H1 (cell line): ENCODE results near the gene PSME2. TPM values are rescaled to one million over a fixed set of nuclear protein-coding genes. Genes with fewer than 3 reads are reported as not detected.

ENCODE experiments used
- CTCF ChIA-PET: fragments of 300-600 bp; sonication (Branson Sonifier 250); formaldehyde crosslinking; loops from one replicate; lab custom pipeline; 2021; ENCODE audit not compliant: partially characterized antibody; lab: Charles Lee
- POLR2A ChIA-PET: fragments of 300-600 bp; sonication (Branson Sonifier 250); formaldehyde crosslinking; loops from one replicate; lab custom pipeline; 2021; ENCODE audit warnings: inconsistent platforms; ENCODE audit not compliant: partially characterized antibody; lab: Charles Lee
- DNase-seq, 2 experiments: peaks; one replicate each; pipeline versions ENCODE4 v3.0.0 to v3.0.0-alpha.2; 2010 to 2022; ENCODE audit warnings: low spot score in 2 of 2, low read depth in 1 of 2, mixed read lengths in 1 of 2
- FAIRE-seq: peaks from 2 replicates; lab custom pipeline; 2011; peaks lifted over from hg19 to GRCh38; lab: Jason Lieb, UNC
- H2AFZ ChIP-seq: 2 replicates; pipeline ENCODE4 v1.8.1; 2012; ENCODE audit warnings: low read length, inconsistent platforms
- H2AK5ac ChIP-seq: 2 replicates; pipeline ENCODE4 v1.6.1; 2013; ENCODE audit warnings: low read depth, low read length
- H2BK120ac ChIP-seq: replicated peaks from 2 replicates; pipeline ENCODE3; 2013; ENCODE audit warnings: low read depth, low read length, inconsistent platforms
- H2BK12ac ChIP-seq: 2 replicates; pipeline ENCODE4 v1.6.1; 2013; ENCODE audit warnings: low read depth, low read length
- H2BK15ac ChIP-seq: 2 replicates; pipeline ENCODE4 v1.6.1; 2013; ENCODE audit warnings: low read length
- H2BK20ac ChIP-seq: 2 replicates; pipeline ENCODE4 v1.6.1; 2013; ENCODE audit warnings: low read length
- H2BK5ac ChIP-seq: 2 replicates; pipeline ENCODE4 v1.6.1; 2013; ENCODE audit warnings: low read depth, low read length
- H3K14ac ChIP-seq: 2 replicates; pipeline ENCODE4 v1.6.1; 2013; ENCODE audit warnings: inconsistent platforms; ENCODE audit not compliant: insufficient read length
- H3K18ac ChIP-seq: 2 replicates; pipeline ENCODE4 v1.6.1; 2013; ENCODE audit warnings: low read length; ENCODE audit errors: extremely low read depth
- H3K23ac ChIP-seq: 2 replicates; pipeline ENCODE4 v1.6.1; 2013; ENCODE audit warnings: inconsistent platforms; ENCODE audit not compliant: insufficient read length
- H3K23me2 ChIP-seq: 2 replicates; pipeline ENCODE4 v1.6.1; 2013; ENCODE audit warnings: low read depth, low read length
- H3K27ac ChIP-seq: 2 replicates; pipeline ENCODE4 v1.6.1; 2011; ENCODE audit warnings: low read depth, low read length, inconsistent platforms
- H3K27me3 ChIP-seq, 4 experiments: replicated peaks in 1 of 4; 1 replicate in 1 of 4; 2 replicates in 3 of 4; pipeline versions ENCODE4 v1.6.1 to v1.8.1; 2011 to 2013; ENCODE audit warnings: low read length in 3 of 4, mild to moderate bottlenecking in 3 of 4, inconsistent platforms in 2 of 4, mixed read lengths in 2 of 4, moderate library complexity in 1 of 4; ENCODE audit not compliant: control insufficient read depth in 3 of 4, insufficient read depth in 3 of 4; ENCODE audit errors: extremely low read depth in 1 of 4
- H3K36me3 ChIP-seq, 4 experiments: 2 replicates each; pipeline versions ENCODE4 v1.6.1 to v1.8.1; 2011 to 2013; ENCODE audit warnings: mild to moderate bottlenecking in 4 of 4, low read length in 3 of 4, moderate library complexity in 2 of 4, control low read depth in 1 of 4, inconsistent platforms in 1 of 4; ENCODE audit not compliant: insufficient read depth in 4 of 4, control insufficient read depth in 2 of 4
- H3K4ac ChIP-seq: replicated peaks from 2 replicates; pipeline ENCODE3; 2013; ENCODE audit warnings: low read length, low read depth, mixed read lengths, inconsistent platforms; ENCODE audit not compliant: insufficient read length
- H3K4me1 ChIP-seq, 4 experiments: replicated peaks in 1 of 4; 1 replicate in 1 of 4; 2 replicates in 3 of 4; pipeline versions ENCODE4 v1.6.1 to v1.8.1; 2011 to 2013; ENCODE audit warnings: low read length in 3 of 4, inconsistent platforms in 2 of 4, mixed read lengths in 1 of 4; ENCODE audit not compliant: insufficient read depth in 4 of 4, control insufficient read depth in 3 of 4
- H3K4me2 ChIP-seq, 2 experiments: 2 replicates each; pipeline versions ENCODE4 v1.6.1 to v1.8.1; 2011 to 2013; ENCODE audit warnings: low read depth in 2 of 2, low read length in 2 of 2, control low read depth in 1 of 2, inconsistent platforms in 1 of 2, mild to moderate bottlenecking in 1 of 2; ENCODE audit not compliant: insufficient read depth in 1 of 2
- H3K4me3 ChIP-seq, 4 experiments: fragments of 200-600, 300-600 bp in 1 of 4; sonication (generic), shearing (Covaris generic), sonication (Bioruptor Twin) in 1 of 4; 2 replicates each; pipeline versions ENCODE4 v1.5.1 to v1.8.1; 2011 to 2016; ENCODE audit warnings: low read length in 4 of 4, low read depth in 3 of 4, control low read depth in 2 of 4, inconsistent platforms in 2 of 4, mild to moderate bottlenecking in 2 of 4, mixed read lengths in 1 of 4, moderate library complexity in 1 of 4; ENCODE audit not compliant: insufficient read depth in 2 of 4; ENCODE audit errors: extremely low read depth in 1 of 4
- H3K56ac ChIP-seq: replicated peaks from 2 replicates; pipeline ENCODE3; 2013; ENCODE audit warnings: low read depth, mild to moderate bottlenecking, mixed read lengths, low read length, inconsistent platforms; ENCODE audit not compliant: insufficient read length
- H3K79me1 ChIP-seq: 2 replicates; pipeline ENCODE4 v1.6.1; 2013; ENCODE audit warnings: low read depth, low read length, control low read depth
- H3K79me2 ChIP-seq, 2 experiments: 2 replicates each; pipeline versions ENCODE4 v1.6.1 to v1.8.1; 2012 to 2013; ENCODE audit warnings: low read length in 2 of 2, mild to moderate bottlenecking in 2 of 2, inconsistent platforms in 1 of 2; ENCODE audit not compliant: insufficient read depth in 2 of 2, control insufficient read depth in 1 of 2
- H3K9ac ChIP-seq, 4 experiments: replicated peaks in 1 of 4; 1 replicate in 1 of 4; 2 replicates in 3 of 4; pipeline versions ENCODE4 v1.6.1 to v1.8.1; 2011 to 2013; ENCODE audit warnings: low read depth in 3 of 4, low read length in 3 of 4, control low read depth in 2 of 4, mild to moderate bottlenecking in 2 of 4, moderate library complexity in 2 of 4, inconsistent platforms in 1 of 4; ENCODE audit errors: extremely low read depth in 1 of 4
- H3K9me3 ChIP-seq, 2 experiments: 2 replicates each; pipeline versions ENCODE4 v1.6.1 to v1.8.1; 2012 to 2013; ENCODE audit warnings: mild to moderate bottlenecking in 2 of 2, moderate library complexity in 2 of 2, control low read depth in 1 of 2, inconsistent platforms in 1 of 2, low read depth in 1 of 2, low read length in 1 of 2, mixed read lengths in 1 of 2; ENCODE audit not compliant: insufficient read depth in 2 of 2
- H4K20me1 ChIP-seq, 2 experiments: replicated peaks in 1 of 2; 2 replicates each; pipeline versions ENCODE3 to v1.8.1; 2011 to 2013; ENCODE audit warnings: inconsistent platforms in 2 of 2, low read length in 2 of 2, mild to moderate bottlenecking in 1 of 2; ENCODE audit not compliant: insufficient read depth in 2 of 2, control insufficient read depth in 1 of 2
- H4K5ac ChIP-seq: 2 replicates; pipeline ENCODE4 v1.6.1; 2013; ENCODE audit warnings: low read length, low read depth, mixed read lengths, inconsistent platforms; ENCODE audit not compliant: insufficient read length
- H4K8ac ChIP-seq: 2 replicates; pipeline ENCODE4 v1.8.0; 2013; ENCODE audit warnings: mild to moderate bottlenecking, moderate library complexity, low read length, inconsistent platforms; ENCODE audit not compliant: insufficient read depth; ENCODE audit errors: extremely low read depth
- H4K91ac ChIP-seq: replicated peaks from 2 replicates; pipeline ENCODE3; 2013; ENCODE audit warnings: low read length, mixed read lengths, inconsistent platforms; ENCODE audit not compliant: insufficient read length
- ASH2L ChIP-seq: fragments of 200-600, 300-600 bp; sonication (generic); IDR thresholded peaks from one replicate; pipeline ENCODE4 v1.7.1; 2017; ENCODE audit warnings: low read length
- HDAC2 ChIP-seq, 2 experiments: fragments of 300-600 bp in 1 of 2; sonication (generic) in 1 of 2; IDR thresholded peaks; 2 replicates each; pipeline ENCODE4 v1.6.1; 2011 to 2012; ENCODE audit warnings: low read depth in 2 of 2, low read length in 2 of 2, mild to moderate bottlenecking in 2 of 2, moderate library complexity in 2 of 2, borderline replicate concordance in 1 of 2, inconsistent platforms in 1 of 2
- HDAC6 ChIP-seq: IDR thresholded peaks from one replicate; pipeline ENCODE4 v1.7.1; 2012; ENCODE audit warnings: low read depth, mild to moderate bottlenecking, inconsistent platforms, low read length, moderate library complexity
- POLR2A ChIP-seq, 2 experiments: IDR thresholded peaks; 1 replicate in 1 of 2; 2 replicates in 1 of 2; pipeline ENCODE4 v1.6.1; 2011; ENCODE audit warnings: low read depth in 2 of 2, low read length in 2 of 2, mild to moderate bottlenecking in 2 of 2; ENCODE audit errors: control extremely low read depth in 1 of 2
- RBBP5 ChIP-seq: IDR thresholded peaks from 2 replicates; pipeline ENCODE4 v1.7.1; 2012; ENCODE audit warnings: low read depth, mild to moderate bottlenecking, inconsistent platforms, low read length, moderate library complexity, borderline replicate concordance
- RFX5 ChIP-seq: IDR thresholded peaks from 2 replicates; pipeline ENCODE4 v1.6.1; 2011; ENCODE audit warnings: low read depth, low read length, improper control_type of control experiment, borderline replicate concordance
- SAP30 ChIP-seq: fragments of 300-600 bp; sonication (generic); IDR thresholded peaks from 2 replicates; pipeline ENCODE4 v1.7.1; 2012; ENCODE audit warnings: low read length, moderate library complexity, mild to moderate bottlenecking, inconsistent platforms; ENCODE audit not compliant: insufficient read depth, insufficient replicate concordance
- TAF7 ChIP-seq: optimal IDR thresholded peaks from 2 replicates; pipeline ENCODE3; 2011; ENCODE audit warnings: low read depth, mild to moderate bottlenecking, inconsistent platforms, low read length, moderate library complexity, borderline replicate concordance
- USF2 ChIP-seq: IDR thresholded peaks from 2 replicates; pipeline ENCODE4 v1.6.1; 2011; ENCODE audit warnings: low read length, improper control_type of control experiment
- WGBS, 2 experiments: shearing (Covaris generic) in 1 of 2; methylation state at CpG; one replicate each; pipeline versions ENCODE4 v1.1.6 to v1.1.7; 2013 to 2015; ENCODE audit warnings: low lambda C conversion rate in 2 of 2, mixed read lengths in 2 of 2, inconsistent platforms in 1 of 2, low coverage in 1 of 2, missing lambda C conversion rate in 1 of 2; ENCODE audit not compliant: insufficient replicate concordance in 2 of 2, insufficient coverage in 1 of 2, insufficient read length in 1 of 2; ENCODE audit errors: extremely low coverage in 1 of 2, missing lambda C conversion rate in 1 of 2; 5-methylcytosine and 5-hydroxymethylcytosine counted together
- polyA plus RNA-seq, 7 experiments: library from polyadenylated mRNA; depleted of rRNA in 3 of 7; stranded (reverse) in 5 of 7; unstranded in 2 of 7; fragments of >200 nt in 5 of 7; fragments of 200-250 nt in 2 of 7; gene quantifications; 1 replicate in 5 of 7; 2 replicates in 1 of 7; 4 replicates in 1 of 7; pipeline versions ENCODE4 v1.2.1 to v1.2.3, GENCODE V29; 2011 to 2013; ENCODE audit warnings: missing spikeins in 2 of 7, mixed read lengths in 2 of 7
- total RNA-seq: library from RNA; stranded (reverse); fragmentation: NEBNext Ultra II Directional; extraction: Animal tissue kit (Norgen Biotek cat#: 25700); gene quantifications from 2 replicates; pipeline ENCODE4 v1.2.1, GENCODE V29; 2021

PSME2 gene
- total and polyA plus RNA-seq, 2 of the 8 experiments (the other 6 are each of a cell fraction or from before 2014, with no cell fraction given): 71.8 to 111 TPM

- H4K20me1 ChIP-seq: peaks cover 4 to 9% of the 10 kb centered on the region in 2 experiments
- H3K23ac ChIP-seq: peak within 1 kb of the TSS; percentile 19
- H3K27me3 ChIP-seq: no peaks in the 10 kb centered on the region
- peak within 1 kb of the TSS; percentile 99 for H2BK12ac ChIP-seq
- ChIA-PET POLR2A (interaction anchor here (0.8 to 23.9 kb wide), 32 partner anchors 11 to 544 kb away, joined by 3 to 626 read pairs (median 8); partner anchors contain the start of genes CARMIL3, CPNE6, DCAF11 and DHRS4L2), CTCF (interaction anchor here (0.6 to 12.8 kb wide), 9 partner anchors 10 to 69 kb away, joined by 3 to 316 read pairs (median 8); partner anchors contain the start of genes CARMIL3, CPNE6, DCAF11 and NRL)
- no peaks in the 10 kb centered on the region for H3K9me3 ChIP-seq
- H2BK5ac ChIP-seq: peak within 1 kb of the TSS; percentile 99
- H2AK5ac ChIP-seq: peak within 1 kb of the TSS; percentile 100
- H2AFZ ChIP-seq: peak within 1 kb of the TSS; percentile 98
- DNase-seq (peak; percentile 93 to 95), FAIRE-seq (no peak)
- peak within 1 kb of the TSS; percentile 97 for H4K8ac ChIP-seq
- peak within 1 kb of the TSS; percentile 96 for H3K4ac ChIP-seq
- peaks cover 0 to 21% of the 10 kb centered on the region in 2 experiments; a peak in 2 of 4 replicates for H3K79me2 ChIP-seq
- H4K5ac ChIP-seq: peak within 1 kb of the TSS; percentile 82
- H3K79me1 ChIP-seq: peaks cover 5% of the 10 kb centered on the region
- peak within 1 kb of the TSS; percentile 99; the same call in 1 of the 2 replicates for H2BK15ac ChIP-seq
- H3K4me2 ChIP-seq: peak within 1 kb of the TSS; percentile 88 to 91
- H3K56ac ChIP-seq: peak within 1 kb of the TSS; percentile 97
- H3K36me3 ChIP-seq: peaks cover 3 to 21% (median 10%) of the 10 kb centered on the region in 4 experiments; a peak in 6 of 8 replicates
- H2BK20ac ChIP-seq: peak within 1 kb of the TSS; percentile 99
- peak within 1 kb of the TSS; percentile 93 for H4K91ac ChIP-seq
- 2% methylated on average over 33 of the region's 68 CpGs; no CpG with 5 or more reads in 1 of the 2 experiments for WGBS, 2 experiments
- peak within 1 kb of the TSS; percentile 89 for H3K27ac ChIP-seq
- peaks cover 8% of the 10 kb centered on the region for H3K23me2 ChIP-seq
- peak within 1 kb of the TSS; percentile 86 for H2BK120ac ChIP-seq
- H3K4me1 ChIP-seq: peaks cover 5 to 13% (median 9%) of the 10 kb centered on the region in 4 experiments
- H3K9ac ChIP-seq: peak within 1 kb of the TSS; percentile 87 to 95 (median 90)
- peak within 1 kb of the TSS; percentile 60 to 96 (median 84) for H3K4me3 ChIP-seq
- peak within 1 kb of the TSS; percentile 100 for H3K18ac ChIP-seq
- H3K14ac ChIP-seq: no peak within 1 kb of the TSS
- no peak for TF ChIP-seq USF2
- no peak for TF ChIP-seq SAP30
- no peak for TF ChIP-seq HDAC2 (IDR thresholded peaks at IDR 0.05; ENCODE audit: borderline replicate concordance in 1 of 2, low read depth in 2 of 2, low read length in 2 of 2)
- TF ChIP-seq RFX5: no peak
- TF ChIP-seq ASH2L: no peak
- TF ChIP-seq TAF7: no peak
- TF ChIP-seq RBBP5: no peak
- TF ChIP-seq HDAC6: no peak
- TF ChIP-seq POLR2A (IDR thresholded peaks at IDR 0.05; ENCODE audit: control extremely low read depth in 1 of 2, low read depth in 2 of 2, low read length in 2 of 2): peak; percentile 87 to 97
Observed at GRCh38 chr14:24093901-24094840, 52.2 kb downstream of the PSME2 start, which contains the start of gene PCK2. Gene PCK2 (plus strand): TSS chr14:24094311. CDS start chr14:24094406, 95 bp downstream.
